ENCODE data around the gene MAP4. TPM values are rescaled to one million over a fixed set of nuclear protein-coding genes. Genes with fewer than 3 reads are reported as not detected.
A peak's percentile ranks its signal among the peaks of the same experiment; 100 is the strongest.
"Not testable (repeated sequence)": the region's sequence is repeated elsewhere in the genome, so short reads cannot be mapped to it uniquely, and the experiment has no call there.

MAP4 gene
- total RNA-seq, 6 donors from 2014 or later: 106 to 199 (median 148) TPM

DNA sequence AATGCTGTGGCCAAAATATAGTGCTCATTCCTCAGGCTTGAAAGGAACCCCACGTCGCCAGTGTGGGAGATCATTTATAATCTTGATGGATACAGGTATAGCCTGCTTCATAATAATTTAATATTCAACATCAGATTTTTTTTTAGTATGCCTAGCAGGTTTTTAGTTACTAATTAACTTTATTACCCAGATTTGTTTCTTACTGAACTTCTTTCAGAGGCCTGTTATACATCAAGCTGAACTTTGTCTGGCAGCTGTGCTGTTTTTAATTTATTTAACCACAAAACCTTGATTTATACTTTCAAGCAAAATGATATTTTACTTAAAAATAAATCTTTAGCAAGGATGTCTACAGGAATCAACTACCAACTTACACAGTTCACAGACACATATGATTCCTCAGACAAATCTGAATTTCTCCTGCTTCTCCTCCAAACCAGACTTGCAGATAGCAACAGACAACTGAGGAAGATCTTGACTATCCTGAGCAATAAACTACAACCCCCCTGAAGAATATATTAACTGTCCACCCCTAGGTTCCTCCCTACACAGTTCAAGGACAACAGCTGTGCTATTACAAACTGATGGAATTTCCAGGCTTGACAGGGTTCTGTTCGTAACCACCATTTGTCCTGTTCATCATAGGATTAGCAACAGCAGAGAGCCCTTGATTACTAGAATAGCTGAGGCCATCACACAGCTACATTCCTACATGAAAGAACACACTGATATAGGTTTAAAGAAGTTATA lies 610 bp downstream of the MAP4 start:
- DNase-seq: no peak
- ATAC-seq (ENCODE audit: low FRiP score in 2 of 2): no peak
- WGBS, 2 donors: 65 to 78% methylated on average over 3 of the region's 3 CpGs
- Histone ChIP-seq H3K4me3 (no peak overlapping the region), H3K36me3 (no peaks in the 10 kb centered on the region), H3K27ac (no peak overlapping the region), H3K9me3 (no peaks in the 10 kb centered on the region), H3K4me1 (peaks cover 25 to 37% (median 31%) of the 10 kb centered on the region in 4 donors), H3K27me3 (no peaks in the 10 kb centered on the region)
- TF ChIP-seq, protein P1, sequence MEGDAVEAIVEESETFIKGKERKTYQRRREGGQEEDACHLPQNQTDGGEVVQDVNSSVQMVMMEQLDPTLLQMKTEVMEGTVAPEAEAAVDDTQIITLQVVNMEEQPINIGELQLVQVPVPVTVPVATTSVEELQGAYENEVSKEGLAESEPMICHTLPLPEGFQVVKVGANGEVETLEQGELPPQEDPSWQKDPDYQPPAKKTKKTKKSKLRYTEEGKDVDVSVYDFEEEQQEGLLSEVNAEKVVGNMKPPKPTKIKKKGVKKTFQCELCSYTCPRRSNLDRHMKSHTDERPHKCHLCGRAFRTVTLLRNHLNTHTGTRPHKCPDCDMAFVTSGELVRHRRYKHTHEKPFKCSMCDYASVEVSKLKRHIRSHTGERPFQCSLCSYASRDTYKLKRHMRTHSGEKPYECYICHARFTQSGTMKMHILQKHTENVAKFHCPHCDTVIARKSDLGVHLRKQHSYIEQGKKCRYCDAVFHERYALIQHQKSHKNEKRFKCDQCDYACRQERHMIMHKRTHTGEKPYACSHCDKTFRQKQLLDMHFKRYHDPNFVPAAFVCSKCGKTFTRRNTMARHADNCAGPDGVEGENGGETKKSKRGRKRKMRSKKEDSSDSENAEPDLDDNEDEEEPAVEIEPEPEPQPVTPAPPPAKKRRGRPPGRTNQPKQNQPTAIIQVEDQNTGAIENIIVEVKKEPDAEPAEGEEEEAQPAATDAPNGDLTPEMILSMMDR (IDR thresholded peaks at IDR 0.05): no peak
- TF ChIP-seq POLR2AphosphoS5 (IDR thresholded peaks at IDR 0.05) (no peak), EP300 (IDR thresholded peaks at IDR 0.05) (no peak), POLR2A (IDR thresholded peaks at IDR 0.05) (no peak)

DNA sequence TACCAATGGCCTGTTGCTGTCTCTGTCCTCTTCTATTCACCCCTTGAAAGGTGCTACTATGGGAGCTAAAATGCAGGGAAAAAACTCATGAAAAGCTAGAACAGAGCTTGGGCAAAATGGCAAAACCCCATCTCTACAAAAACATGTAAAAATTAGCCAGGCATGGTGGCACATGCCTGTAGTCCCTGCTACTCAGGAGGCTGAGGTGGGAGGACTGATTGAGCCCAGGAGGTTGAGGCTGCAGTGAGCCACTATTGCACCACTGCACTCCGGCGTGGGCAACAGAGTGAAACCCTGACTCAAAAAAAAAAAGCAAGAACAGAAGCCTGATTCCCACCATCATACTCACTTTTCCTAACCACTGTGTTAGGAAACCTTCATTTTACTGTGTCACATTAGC lies 1.9 kb downstream of the MAP4 start:
- H3K36me3 ChIP-seq: no peaks in the 10 kb centered on the region
- H3K4me1 ChIP-seq: peaks cover 25 to 37% (median 31%) of the 10 kb centered on the region in 4 donors
- H3K4me3 ChIP-seq: no peak overlapping the region
- WGBS, 2 donors: 75 to 83% methylated on average over 2 of the region's 2 CpGs
- H3K27me3 ChIP-seq: no peaks in the 10 kb centered on the region
- TF ChIP-seq POLR2AphosphoS5 (IDR thresholded peaks at IDR 0.05) (no peak), EP300 (IDR thresholded peaks at IDR 0.05) (no peak), POLR2A (IDR thresholded peaks at IDR 0.05) (no peak)
- TF ChIP-seq, protein P1 (IDR thresholded peaks at IDR 0.05): no peak
- ATAC-seq (ENCODE audit: low FRiP score in 2 of 2) (no peak), DNase-seq (no peak)
- peak overlapping the region in 1 of 4 donors; percentile 21 for H3K27ac ChIP-seq
- H3K9me3 ChIP-seq: no peaks in the 10 kb centered on the region

DNA sequence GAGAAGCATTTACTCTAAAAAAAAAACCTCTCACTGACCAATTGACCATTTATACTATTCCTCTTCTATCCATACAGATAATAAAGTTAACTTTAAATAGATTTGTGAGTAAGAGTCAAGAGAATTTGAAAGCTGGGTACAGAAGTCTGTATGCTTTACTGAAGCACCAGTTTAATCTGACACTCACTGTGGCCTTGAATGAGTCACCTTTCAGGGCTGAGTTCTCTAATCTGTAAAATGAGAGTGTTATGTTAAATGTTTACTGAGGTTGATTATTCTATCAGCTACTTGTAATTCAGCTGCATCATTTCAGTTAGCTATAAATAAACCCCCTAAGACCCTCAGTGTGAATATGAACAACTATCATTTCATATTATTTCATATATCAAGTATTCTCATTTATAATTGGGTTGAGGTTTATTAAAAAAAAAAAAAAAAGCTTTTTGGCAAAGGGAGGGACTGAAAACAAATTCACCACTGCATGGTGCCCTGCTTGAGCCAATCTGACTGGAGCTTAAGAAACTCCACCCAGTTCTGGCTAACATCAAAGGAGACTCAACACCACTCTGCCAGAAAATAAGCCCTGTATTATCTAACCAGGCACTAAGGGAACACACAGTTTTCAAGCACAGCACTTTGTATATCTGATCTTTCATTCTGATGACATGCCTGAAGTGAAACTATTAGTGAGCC lies 2.8 kb downstream of the MAP4 start:
- no peak for DNase-seq
- H3K4me3 ChIP-seq: no peak overlapping the region
- no peaks in the 10 kb centered on the region for H3K9me3 ChIP-seq
- TF ChIP-seq POLR2A (IDR thresholded peaks at IDR 0.05) (no peak), EP300 (IDR thresholded peaks at IDR 0.05) (no peak), POLR2AphosphoS5 (IDR thresholded peaks at IDR 0.05) (no peak)
- TF ChIP-seq, protein P1 (IDR thresholded peaks at IDR 0.05): no peak
- peak; percentile 80 to 83 for ATAC-seq (ENCODE audit: low FRiP score in 2 of 2)
- no peaks in the 10 kb centered on the region for H3K36me3 ChIP-seq
- no peaks in the 10 kb centered on the region for H3K27me3 ChIP-seq
- peaks cover 25 to 37% (median 31%) of the 10 kb centered on the region in 4 donors for H3K4me1 ChIP-seq
- peak overlapping the region in 2 of 4 donors; percentile 5 to 21 for H3K27ac ChIP-seq

DNA sequence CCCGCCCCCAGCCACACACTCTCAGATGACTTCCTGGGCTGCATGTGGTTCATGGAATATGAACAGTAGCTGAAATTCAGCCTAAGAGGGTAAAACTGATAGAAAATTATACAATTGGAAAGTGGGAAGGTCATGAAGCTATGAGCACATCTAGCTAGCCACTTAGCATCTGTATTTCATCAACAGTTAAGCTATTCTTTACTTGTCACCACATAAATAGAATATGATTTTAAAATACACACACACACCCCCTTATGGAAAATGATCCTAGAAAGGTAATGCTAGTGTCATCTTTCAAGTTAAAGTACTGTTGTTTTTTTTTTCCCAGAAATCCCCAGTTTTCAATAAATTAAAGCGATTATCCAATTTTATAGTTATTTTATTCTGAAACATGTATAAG lies 3.6 kb downstream of the MAP4 start:
- DNase-seq (no peak), ATAC-seq (ENCODE audit: low FRiP score in 2 of 2) (no peak)
- Histone ChIP-seq H3K4me1 (peaks cover 25 to 37% (median 32%) of the 10 kb centered on the region in 4 donors), H3K27me3 (no peaks in the 10 kb centered on the region), H3K9me3 (no peaks in the 10 kb centered on the region), H3K27ac (no peak overlapping the region), H3K36me3 (no peaks in the 10 kb centered on the region), H3K4me3 (no peak overlapping the region)
- TF ChIP-seq, protein P1 (IDR thresholded peaks at IDR 0.05): no peak
- TF ChIP-seq EP300 (IDR thresholded peaks at IDR 0.05): no peak
- no peak for TF ChIP-seq POLR2AphosphoS5 (IDR thresholded peaks at IDR 0.05)
- TF ChIP-seq POLR2A (IDR thresholded peaks at IDR 0.05): no peak
- WGBS, 2 donors: 95 to 96% methylated on average over 2 of the region's 2 CpGs

DNA sequence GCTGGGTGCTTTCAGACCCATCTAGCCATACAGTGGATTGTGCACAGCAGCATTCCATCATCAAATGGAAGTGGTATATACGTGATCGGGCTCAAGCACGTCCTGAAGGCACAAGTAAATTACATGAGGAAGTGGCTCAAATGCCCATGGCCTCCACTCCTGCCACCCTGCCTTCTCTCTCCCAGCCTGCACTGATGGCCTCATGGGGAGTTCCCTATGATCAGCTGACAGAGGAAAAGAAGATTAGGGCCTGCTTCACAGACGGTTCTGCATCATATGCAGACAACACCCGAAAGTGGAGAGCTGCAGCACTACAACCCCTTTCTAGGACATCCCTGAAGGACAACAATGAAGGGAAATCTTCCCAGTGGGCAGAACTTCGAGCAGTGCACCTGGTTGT lies 8.2 kb downstream of the MAP4 start:
- DNase-seq; H3K36me3 ChIP-seq; H3K4me1 ChIP-seq; H3K27ac ChIP-seq; H3K27me3 ChIP-seq; H3K9me3 ChIP-seq; ATAC-seq (ENCODE audit: low FRiP score in 2 of 2); H3K4me3 ChIP-seq: not testable (repeated sequence)
- 85 to 88% methylated on average over 6 of the region's 6 CpGs for WGBS, 2 donors

DNA sequence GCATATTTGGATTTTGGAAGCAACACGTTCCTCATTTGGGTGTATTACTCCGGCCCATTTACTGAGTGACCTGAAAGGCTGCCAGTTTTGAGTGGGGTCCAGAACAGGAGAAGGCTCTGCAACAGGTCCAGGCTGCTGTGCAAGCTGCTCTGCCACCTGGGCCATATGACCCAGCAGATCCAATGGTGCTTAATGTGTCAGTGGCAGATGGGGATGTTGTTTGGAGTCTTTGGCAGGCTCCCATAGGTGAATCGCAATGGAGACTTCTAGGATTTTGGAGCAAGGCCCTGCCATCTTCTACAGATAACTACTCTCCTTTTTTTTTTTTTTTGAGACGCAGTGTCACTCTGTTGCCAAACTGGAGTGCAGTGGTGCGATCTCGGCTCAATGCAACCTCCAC lies 8.9 kb downstream of the MAP4 start:
- H3K27ac ChIP-seq; DNase-seq; H3K4me1 ChIP-seq; H3K9me3 ChIP-seq; ATAC-seq (ENCODE audit: low FRiP score in 2 of 2); H3K4me3 ChIP-seq; H3K27me3 ChIP-seq; H3K36me3 ChIP-seq: not testable (repeated sequence)
- 95 to 98% methylated on average over 6 of the region's 6 CpGs for WGBS, 2 donors

DNA sequence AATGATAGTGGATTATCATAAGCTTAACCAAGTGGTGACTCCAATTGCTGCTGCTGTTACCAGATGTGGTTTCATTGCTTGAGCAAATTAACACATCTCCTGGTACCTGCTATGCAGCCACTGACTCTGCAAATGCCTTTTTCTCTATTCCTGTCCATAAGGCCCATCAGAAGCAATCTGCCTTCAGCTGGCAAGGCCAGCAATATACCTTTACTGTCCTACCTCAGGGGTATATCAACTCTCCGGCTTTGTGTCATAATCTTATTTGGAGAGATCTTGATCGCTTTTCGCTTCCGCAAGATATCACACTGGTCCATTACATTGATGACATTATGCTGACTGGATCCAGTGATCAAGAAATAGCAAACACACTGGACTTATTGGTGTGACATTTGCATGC lies 9.4 kb downstream of the MAP4 start:
- H3K4me3 ChIP-seq; H3K4me1 ChIP-seq; H3K27ac ChIP-seq; DNase-seq; ATAC-seq (ENCODE audit: low FRiP score in 2 of 2); H3K27me3 ChIP-seq; H3K9me3 ChIP-seq; H3K36me3 ChIP-seq: not testable (repeated sequence)
- 98 to 99% methylated on average over 4 of the region's 4 CpGs for WGBS, 2 donors
